ENCODE measurements around the gene TMUB1. TPM values are rescaled to one million over a fixed set of nuclear protein-coding genes. Genes with fewer than 3 reads are reported as not detected.

The TMUB1 gene
- total and polyA plus RNA-seq, 7 experiments from 2014 or later: 36.0 to 61.2 (median 42.2) TPM

- ChIA-PET POLR2A (no interaction called here), CTCF (no interaction called here)
- Histone ChIP-seq H3K4me1 (ENCODE audit: control insufficient read depth in 2 of 2, insufficient read depth in 2 of 2, low read length in 2 of 2) (peaks cover 12 to 13% of the 10 kb centered on the region in 2 donors), H3K27ac (ENCODE audit: low read depth, low read length) (no peak overlapping the region), H3K27me3 (ENCODE audit: control insufficient read depth in 2 of 2, insufficient read depth in 2 of 2, low read length in 2 of 2) (no peaks in the 10 kb centered on the region), H3K36me3 (ENCODE audit: control insufficient read depth in 2 of 3, insufficient read depth in 3 of 3, low read length in 3 of 3) (peaks cover 0 to 52% (median 0%) of the 10 kb centered on the region in 3 experiments), H3K4me3 (ENCODE audit: low read length) (no peak overlapping the region), H3K9me3 (ENCODE audit: control insufficient read depth in 2 of 3, low read length in 3 of 3) (no peaks in the 10 kb centered on the region)
- Mint-ChIP-seq H3K27me3 (no peaks in the 10 kb centered on the region), H3K4me1 (peaks cover 8 to 17% (median 14%) of the 10 kb centered on the region in 7 donors), H3K36me3 (peaks cover 0 to 5% (median 5%) of the 10 kb centered on the region in 5 donors), H3K9me3 (no peaks in the 10 kb centered on the region), H3K27ac (no peak overlapping the region), H3K4me3 (no peak overlapping the region)
- intact Hi-C loops (cut with micrococcal nuclease): no loop called here
- DNase-seq (no peak), ATAC-seq (no peak)
Observed at GRCh38 chr7:151064993-151065392, 18.3 kb downstream of the TMUB1 start.

GRCh38 chr7:151064454-151064853, 18.8 kb downstream of the TMUB1 start:
- Mint-ChIP-seq H3K27me3 (no peaks in the 10 kb centered on the region), H3K4me3 (no peak overlapping the region), H3K36me3 (peaks cover 0 to 5% (median 5%) of the 10 kb centered on the region in 5 donors), H3K9me3 (no peaks in the 10 kb centered on the region), H3K4me1 (peaks cover 8 to 17% (median 14%) of the 10 kb centered on the region in 7 donors), H3K27ac (no peak overlapping the region)
- H3K4me1 ChIP-seq (ENCODE audit: control insufficient read depth in 2 of 2, insufficient read depth in 2 of 2, low read length in 2 of 2): peaks cover 12 to 14% of the 10 kb centered on the region in 2 donors
- H3K27me3 ChIP-seq (ENCODE audit: control insufficient read depth in 2 of 2, insufficient read depth in 2 of 2, low read length in 2 of 2): no peaks in the 10 kb centered on the region
- CTCF ChIA-PET: no interaction called here
- POLR2A ChIA-PET: no interaction called here
- ATAC-seq (no peak), DNase-seq (no peak)
- H3K9me3 ChIP-seq (ENCODE audit: control insufficient read depth in 2 of 3, low read length in 3 of 3): no peaks in the 10 kb centered on the region
- no peak overlapping the region for H3K4me3 ChIP-seq (ENCODE audit: low read length)
- H3K36me3 ChIP-seq (ENCODE audit: control insufficient read depth in 2 of 3, insufficient read depth in 3 of 3, low read length in 3 of 3): peaks cover 0 to 46% (median 0%) of the 10 kb centered on the region in 3 experiments
- no peak overlapping the region for H3K27ac ChIP-seq (ENCODE audit: low read depth, low read length)
- intact Hi-C loops (cut with micrococcal nuclease): no loop called here

- peak overlapping the region in 1 of 10 donors; percentile 3 for H3K4me3 Mint-ChIP-seq
- no peak for DNase-seq
- POLR2A ChIA-PET: no interaction called here
- H3K4me1 Mint-ChIP-seq: peaks cover 15 to 25% (median 22%) of the 10 kb centered on the region in 7 donors
- CTCF ChIA-PET: interaction anchor here (0.6 kb wide), 1 partner anchor 46 kb away, joined by 3 read pairs; no protein-coding TSS in a partner anchor
- peaks cover 0 to 5% (median 0%) of the 10 kb centered on the region in 5 donors for H3K36me3 Mint-ChIP-seq
- intact Hi-C loops (cut with micrococcal nuclease): no loop called here
- no peaks in the 10 kb centered on the region for H3K9me3 Mint-ChIP-seq
- H3K27me3 Mint-ChIP-seq: no peaks in the 10 kb centered on the region
- no peak overlapping the region for H3K4me3 ChIP-seq (ENCODE audit: low read length)
- no peak overlapping the region for H3K27ac ChIP-seq (ENCODE audit: low read depth, low read length)
- ATAC-seq: no peak
- H3K27ac Mint-ChIP-seq: no peak overlapping the region
- no peaks in the 10 kb centered on the region for H3K27me3 ChIP-seq (ENCODE audit: control insufficient read depth in 2 of 2, insufficient read depth in 2 of 2, low read length in 2 of 2)
- no peaks in the 10 kb centered on the region for H3K9me3 ChIP-seq (ENCODE audit: control insufficient read depth in 2 of 3, low read length in 3 of 3)
- peaks cover 19 to 25% of the 10 kb centered on the region in 2 donors for H3K4me1 ChIP-seq (ENCODE audit: control insufficient read depth in 2 of 2, insufficient read depth in 2 of 2, low read length in 2 of 2)
- peaks cover 0 to 39% (median 0%) of the 10 kb centered on the region in 3 experiments for H3K36me3 ChIP-seq (ENCODE audit: control insufficient read depth in 2 of 3, insufficient read depth in 3 of 3, low read length in 3 of 3)
Observed at GRCh38 chr7:151063212-151063561, 20.1 kb downstream of the TMUB1 start.

- Histone ChIP-seq H3K4me3 (ENCODE audit: low read length) (no peak overlapping the region), H3K9me3 (ENCODE audit: control insufficient read depth in 2 of 3, low read length in 3 of 3) (no peaks in the 10 kb centered on the region), H3K36me3 (ENCODE audit: control insufficient read depth in 2 of 3, insufficient read depth in 3 of 3, low read length in 3 of 3) (peaks cover 0 to 33% (median 0%) of the 10 kb centered on the region in 3 experiments), H3K27ac (ENCODE audit: low read depth, low read length) (no peak overlapping the region), H3K4me1 (ENCODE audit: control insufficient read depth in 2 of 2, insufficient read depth in 2 of 2, low read length in 2 of 2) (peaks cover 19 to 25% of the 10 kb centered on the region in 2 donors), H3K27me3 (ENCODE audit: control insufficient read depth in 2 of 2, insufficient read depth in 2 of 2, low read length in 2 of 2) (no peaks in the 10 kb centered on the region)
- intact Hi-C loops (cut with micrococcal nuclease): no loop called here
- Mint-ChIP-seq H3K4me1 (peaks cover 16 to 27% (median 23%) of the 10 kb centered on the region in 7 donors), H3K9me3 (no peaks in the 10 kb centered on the region), H3K4me3 (peak overlapping the region in 1 of 10 donors; percentile 93), H3K27ac (no peak overlapping the region), H3K36me3 (peaks cover 0 to 3% (median 0%) of the 10 kb centered on the region in 5 donors), H3K27me3 (no peaks in the 10 kb centered on the region)
- POLR2A ChIA-PET: interaction anchor here (1.0 to 1.2 kb wide), 2 partner anchors 14 to 18 kb away, joined by 3 read pairs; partner anchors contain the start of gene FASTK
- CTCF ChIA-PET: interaction anchor here (0.6 to 1.1 kb wide), 5 partner anchors 33 to 61 kb away, joined by 3 to 4 read pairs (median 3); no protein-coding TSS in a partner anchor
- DNase-seq (no peak), ATAC-seq (no peak)
Observed at GRCh38 chr7:151062399-151063211, 20.7 kb downstream of the TMUB1 start.

GRCh38 chr7:151062111-151062398, 21.2 kb downstream of the TMUB1 start:
- H3K4me3 ChIP-seq (ENCODE audit: low read length): no peak overlapping the region
- H3K27ac ChIP-seq (ENCODE audit: low read depth, low read length): no peak overlapping the region
- Mint-ChIP-seq H3K27ac (no peak overlapping the region), H3K27me3 (no peaks in the 10 kb centered on the region), H3K36me3 (peaks cover 0 to 3% (median 0%) of the 10 kb centered on the region in 5 donors), H3K4me1 (peaks cover 22 to 33% (median 28%) of the 10 kb centered on the region in 7 donors), H3K4me3 (peak overlapping the region in 2 of 10 donors; percentile 34 to 93), H3K9me3 (no peaks in the 10 kb centered on the region)
- intact Hi-C loops (cut with micrococcal nuclease): no loop called here
- no peaks in the 10 kb centered on the region for H3K9me3 ChIP-seq (ENCODE audit: control insufficient read depth in 2 of 3, low read length in 3 of 3)
- H3K27me3 ChIP-seq (ENCODE audit: control insufficient read depth in 2 of 2, insufficient read depth in 2 of 2, low read length in 2 of 2): no peaks in the 10 kb centered on the region
- CTCF ChIA-PET: interaction anchor here (0.9 to 1.1 kb wide), 3 partner anchors 34 to 62 kb away, joined by 3 to 4 read pairs (median 3); no protein-coding TSS in a partner anchor
- H3K4me1 ChIP-seq (ENCODE audit: control insufficient read depth in 2 of 2, insufficient read depth in 2 of 2, low read length in 2 of 2): peaks cover 24 to 30% of the 10 kb centered on the region in 2 donors
- POLR2A ChIA-PET: interaction anchor here (1.0 to 1.2 kb wide), 2 partner anchors 14 to 19 kb away, joined by 3 read pairs; partner anchors contain the start of gene FASTK
- peaks cover 0 to 27% (median 0%) of the 10 kb centered on the region in 3 experiments for H3K36me3 ChIP-seq (ENCODE audit: control insufficient read depth in 2 of 3, insufficient read depth in 3 of 3, low read length in 3 of 3)
- no peak for DNase-seq
- ATAC-seq: no peak

GRCh38 chr7:151061213-151062110, 21.8 kb downstream of the TMUB1 start:
- intact Hi-C loops (cut with micrococcal nuclease): no loop called here
- Histone ChIP-seq H3K27ac (ENCODE audit: low read depth, low read length) (no peak overlapping the region), H3K4me3 (ENCODE audit: low read length) (no peak overlapping the region), H3K9me3 (ENCODE audit: control insufficient read depth in 2 of 3, low read length in 3 of 3) (no peaks in the 10 kb centered on the region), H3K36me3 (ENCODE audit: control insufficient read depth in 2 of 3, insufficient read depth in 3 of 3, low read length in 3 of 3) (peaks cover 0 to 23% (median 0%) of the 10 kb centered on the region in 3 experiments), H3K4me1 (ENCODE audit: control insufficient read depth in 2 of 2, insufficient read depth in 2 of 2, low read length in 2 of 2) (peaks cover 25 to 32% of the 10 kb centered on the region in 2 donors), H3K27me3 (ENCODE audit: control insufficient read depth in 2 of 2, insufficient read depth in 2 of 2, low read length in 2 of 2) (no peaks in the 10 kb centered on the region)
- Mint-ChIP-seq H3K9me3 (no peaks in the 10 kb centered on the region), H3K27me3 (no peaks in the 10 kb centered on the region), H3K36me3 (peaks cover 0 to 3% (median 0%) of the 10 kb centered on the region in 5 donors), H3K27ac (peak overlapping the region in 5 of 9 donors; percentile 41 to 71 (median 63)), H3K4me3 (peak overlapping the region in 9 of 10 donors; percentile 57 to 99 (median 93)), H3K4me1 (peaks cover 25 to 38% (median 32%) of the 10 kb centered on the region in 7 donors)
- ChIA-PET POLR2A (interaction anchor here (1.2 kb wide), 1 partner anchor 15 kb away, joined by 3 read pairs; no protein-coding TSS in a partner anchor), CTCF (interaction anchor here (0.7 to 1.1 kb wide), 2 partner anchors 33 to 63 kb away, joined by 3 read pairs; partner anchors contain the start of gene ABCB8)
- ATAC-seq (no peak), DNase-seq (no peak)
